Natural killer cell (primary cell): ENCODE measurements around the gene MT1X. TPM values are rescaled to one million over a fixed set of nuclear protein-coding genes. Genes with fewer than 3 reads are reported as not detected.

Experiments
- ATAC-seq, 3 donors: fragments of 150-1000 bp in 2 of 3; fragments of 200-7000 bp in 1 of 3; cut with Tn5 transposase; 1 replicate in 1 of 3; 2 replicates in 2 of 3; pipeline ENCODE4 v1.10.0; 2021; ENCODE audit warnings: mild to moderate bottlenecking in 2 of 3, moderate library complexity in 2 of 3
- DNase-seq, 2 donors: peaks; one replicate each; pipeline versions ENCODE4 v3.0.0 to v3.0.0-alpha.2; 2013 to 2021; ENCODE audit warnings: mixed read lengths in 1 of 2
- H3K27ac ChIP-seq: one replicate; pipeline ENCODE4 v1.5.1; 2013; ENCODE audit warnings: mild to moderate bottlenecking, low read length
- H3K27me3 ChIP-seq: one replicate; pipeline ENCODE4 v1.6.1; 2013; ENCODE audit warnings: low read length; ENCODE audit not compliant: control insufficient read depth, insufficient read depth
- H3K36me3 ChIP-seq: one replicate; pipeline ENCODE4 v1.6.1; 2013; ENCODE audit warnings: low read length; ENCODE audit not compliant: control insufficient read depth, insufficient read depth
- H3K4me1 ChIP-seq: one replicate; pipeline ENCODE4 v1.6.1; 2013; ENCODE audit warnings: low read length; ENCODE audit not compliant: control insufficient read depth, insufficient read depth
- H3K4me3 ChIP-seq: one replicate; pipeline ENCODE4 v1.5.1; 2013; ENCODE audit warnings: low read length
- H3K9me3 ChIP-seq: one replicate; pipeline ENCODE4 v1.6.1; 2013; ENCODE audit warnings: low read length; ENCODE audit not compliant: control insufficient read depth, insufficient read depth
- H3K27ac Mint-ChIP-seq, 2 donors: one replicate each; pipeline ENCODE4 v1.8.0; 2022; ENCODE audit warnings: mild to moderate bottlenecking in 2 of 2, mixed read lengths in 2 of 2, moderate library complexity in 1 of 2
- H3K27me3 Mint-ChIP-seq, 2 donors: one replicate each; pipeline ENCODE4 v1.8.0; 2022; ENCODE audit warnings: low read depth in 2 of 2, mixed read lengths in 2 of 2
- H3K36me3 Mint-ChIP-seq: one replicate; pipeline ENCODE4 v1.8.0; 2022; ENCODE audit warnings: mixed read lengths
- H3K4me1 Mint-ChIP-seq, 2 donors: one replicate each; pipeline ENCODE4 v1.8.0; 2022; ENCODE audit warnings: mixed read lengths in 2 of 2
- H3K4me3 Mint-ChIP-seq: one replicate; pipeline ENCODE4 v1.8.0; 2022; ENCODE audit warnings: mild to moderate bottlenecking, moderate library complexity, mixed read lengths
- H3K9me3 Mint-ChIP-seq, 2 donors: one replicate each; pipeline ENCODE4 v1.8.0; 2022; ENCODE audit warnings: mixed read lengths in 2 of 2
- WGBS: methylation state at CpG from one replicate; pipeline ENCODE4 v1.1.7; 2013; ENCODE audit warnings: missing lambda C conversion rate; ENCODE audit not compliant: insufficient coverage; 5-methylcytosine and 5-hydroxymethylcytosine counted together
- intact Hi-C: fragments of 100-400 bp; cut with micrococcal nuclease; formaldehyde crosslinking; loops from one replicate; pipeline ENCODE4 v1.14.2; 2022
- total RNA-seq, 4 donors: library from RNA; stranded (reverse); fragments of 120-200 nt in 1 of 4; gene quantifications; one replicate each; pipeline versions ENCODE4 v1.2.3 to v1.2.4, GENCODE V29; 2013 to 2022
- TF ChIP-seq, protein P1 (sequence below): fragments of 200-600 bp; IDR thresholded peaks from one replicate; pipeline ENCODE4 v1.8.0; 2022; ENCODE audit warnings: antibody characterized with exemption

MT1X gene
- total RNA-seq, 3 donors from 2014 or later (not counting 1 experiment from before 2014, with no cell fraction given), result 17.6 to 23.1 (median 20.0) TPM

DNA sequence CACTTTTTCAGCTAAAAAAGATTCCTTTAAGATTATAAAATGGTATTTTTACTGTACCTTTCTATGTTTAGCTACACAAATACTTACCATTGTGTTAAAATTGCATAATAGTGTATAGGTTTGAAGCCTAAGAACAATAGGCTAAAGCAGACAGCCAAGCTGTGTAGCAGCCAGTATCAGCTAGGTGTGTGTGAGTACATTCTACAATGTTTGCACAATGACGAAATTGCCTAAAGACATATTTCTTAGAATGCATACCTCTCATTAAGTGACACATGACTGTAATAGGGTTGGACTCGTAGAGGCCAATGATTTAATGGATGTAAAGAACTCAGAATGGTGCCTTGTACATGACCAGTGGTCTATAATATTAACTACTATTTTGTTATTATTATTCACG is 32.5 kb upstream of the MT1X start:
- no CpG with 5 or more reads among the region's 3 CpGs for WGBS
- intact Hi-C loops, result no loop called here
- peaks cover 34 to 49% of the 10 kb centered on the region in 2 donors for H3K27me3 Mint-ChIP-seq
- no peak overlapping the region for H3K27ac Mint-ChIP-seq
- H3K4me3 Mint-ChIP-seq, result no peak overlapping the region
- H3K4me3 ChIP-seq, result no peak overlapping the region
- H3K4me1 Mint-ChIP-seq, result no peaks in the 10 kb centered on the region
- no peaks in the 10 kb centered on the region for H3K4me1 ChIP-seq
- no peaks in the 10 kb centered on the region for H3K9me3 ChIP-seq
- peaks cover 9% of the 10 kb centered on the region for H3K27me3 ChIP-seq
- no peaks in the 10 kb centered on the region for H3K36me3 ChIP-seq
- ATAC-seq, result no peak
- no peaks in the 10 kb centered on the region for H3K36me3 Mint-ChIP-seq
- H3K9me3 Mint-ChIP-seq, result no peaks in the 10 kb centered on the region
- no peak for DNase-seq
- no peak overlapping the region for H3K27ac ChIP-seq
- TF ChIP-seq, protein P1, sequence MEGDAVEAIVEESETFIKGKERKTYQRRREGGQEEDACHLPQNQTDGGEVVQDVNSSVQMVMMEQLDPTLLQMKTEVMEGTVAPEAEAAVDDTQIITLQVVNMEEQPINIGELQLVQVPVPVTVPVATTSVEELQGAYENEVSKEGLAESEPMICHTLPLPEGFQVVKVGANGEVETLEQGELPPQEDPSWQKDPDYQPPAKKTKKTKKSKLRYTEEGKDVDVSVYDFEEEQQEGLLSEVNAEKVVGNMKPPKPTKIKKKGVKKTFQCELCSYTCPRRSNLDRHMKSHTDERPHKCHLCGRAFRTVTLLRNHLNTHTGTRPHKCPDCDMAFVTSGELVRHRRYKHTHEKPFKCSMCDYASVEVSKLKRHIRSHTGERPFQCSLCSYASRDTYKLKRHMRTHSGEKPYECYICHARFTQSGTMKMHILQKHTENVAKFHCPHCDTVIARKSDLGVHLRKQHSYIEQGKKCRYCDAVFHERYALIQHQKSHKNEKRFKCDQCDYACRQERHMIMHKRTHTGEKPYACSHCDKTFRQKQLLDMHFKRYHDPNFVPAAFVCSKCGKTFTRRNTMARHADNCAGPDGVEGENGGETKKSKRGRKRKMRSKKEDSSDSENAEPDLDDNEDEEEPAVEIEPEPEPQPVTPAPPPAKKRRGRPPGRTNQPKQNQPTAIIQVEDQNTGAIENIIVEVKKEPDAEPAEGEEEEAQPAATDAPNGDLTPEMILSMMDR, result no peak

DNA sequence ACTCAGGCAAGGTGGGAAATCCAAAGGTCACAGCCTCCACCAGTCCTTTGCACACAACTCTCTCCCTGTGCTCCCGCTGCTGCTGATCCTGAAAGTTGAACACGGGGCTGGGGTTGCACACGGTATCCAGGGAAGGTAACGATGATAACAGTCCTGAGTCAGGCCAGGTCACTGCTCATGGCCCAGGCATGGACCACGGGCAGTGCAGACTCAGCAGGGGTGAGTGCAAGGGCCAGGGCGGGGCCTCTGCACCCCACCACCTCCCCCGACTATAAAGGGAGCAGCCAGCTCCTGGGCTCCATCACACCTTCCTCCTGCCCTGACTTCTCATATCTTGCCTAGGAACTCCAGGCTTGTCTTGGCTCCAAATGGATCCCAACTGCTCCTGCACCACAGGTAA is 30.7 kb upstream of the MT1X start, which contains the start of gene MT1B:
TSS of gene MT1B (plus strand) at position 301 of the 400 bp plus-strand sequence. CDS start at position 369, 68 bp downstream.
- intact Hi-C loops, result no loop called here
- H3K9me3 Mint-ChIP-seq, result no peaks in the 10 kb centered on the region
- no peak within 1 kb of the TSS for H3K27ac ChIP-seq
- no peak for ATAC-seq
- 76% methylated on average over 7 of the region's 7 CpGs for WGBS
- TF ChIP-seq, protein P1, result no peak
- H3K36me3 Mint-ChIP-seq, result no peaks in the 10 kb centered on the region
- DNase-seq, result no peak
- H3K4me1 Mint-ChIP-seq, result no peaks in the 10 kb centered on the region
- H3K4me1 ChIP-seq, result no peaks in the 10 kb centered on the region
- no peaks in the 10 kb centered on the region for H3K9me3 ChIP-seq
- H3K36me3 ChIP-seq, result no peaks in the 10 kb centered on the region
- H3K4me3 ChIP-seq, result no peak within 1 kb of the TSS
- H3K27ac Mint-ChIP-seq, result no peak within 1 kb of the TSS
- H3K27me3 Mint-ChIP-seq, result peaks cover 25 to 32% of the 10 kb centered on the region in 2 donors
- no peak within 1 kb of the TSS for H3K4me3 Mint-ChIP-seq
- H3K27me3 ChIP-seq, result peaks cover 3% of the 10 kb centered on the region

DNA sequence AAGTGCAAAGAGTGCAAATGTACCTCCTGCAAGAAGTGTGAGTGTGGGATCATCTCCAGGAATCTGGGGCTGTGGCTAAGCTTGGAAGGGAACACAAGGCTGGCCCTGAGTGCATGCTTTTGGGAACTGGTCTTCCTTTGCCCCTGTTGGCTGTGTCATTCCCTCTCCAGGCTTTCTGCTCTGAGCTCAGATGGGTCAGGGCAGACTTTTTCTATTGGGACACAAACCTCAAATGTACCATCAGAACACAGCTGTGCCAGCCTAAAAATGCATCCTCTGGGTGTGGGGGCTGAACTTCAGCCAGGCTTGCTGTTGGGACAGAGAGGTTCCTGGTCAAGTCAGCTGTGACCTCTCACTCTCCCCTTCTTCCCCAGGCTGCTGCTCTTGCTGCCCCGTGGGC is 29.7 kb upstream of the MT1X start:
- H3K9me3 Mint-ChIP-seq, result no peaks in the 10 kb centered on the region
- DNase-seq (no peak), ATAC-seq (no peak)
- H3K4me3 Mint-ChIP-seq, result no peak overlapping the region
- Histone ChIP-seq H3K4me3 (no peak overlapping the region), H3K27me3 (no peaks in the 10 kb centered on the region), H3K27ac (no peak overlapping the region), H3K36me3 (no peaks in the 10 kb centered on the region), H3K9me3 (no peaks in the 10 kb centered on the region), H3K4me1 (peaks cover 6% of the 10 kb centered on the region)
- WGBS, result 63% methylated on average over 1 of the region's 1 CpG
- no peaks in the 10 kb centered on the region for H3K36me3 Mint-ChIP-seq
- no peak overlapping the region for H3K27ac Mint-ChIP-seq
- TF ChIP-seq, protein P1, result no peak
- H3K27me3 Mint-ChIP-seq, result peaks cover 18 to 23% of the 10 kb centered on the region in 2 donors
- intact Hi-C loops, result no loop called here
- peaks cover 0 to 4% of the 10 kb centered on the region in 2 donors for H3K4me1 Mint-ChIP-seq

DNA sequence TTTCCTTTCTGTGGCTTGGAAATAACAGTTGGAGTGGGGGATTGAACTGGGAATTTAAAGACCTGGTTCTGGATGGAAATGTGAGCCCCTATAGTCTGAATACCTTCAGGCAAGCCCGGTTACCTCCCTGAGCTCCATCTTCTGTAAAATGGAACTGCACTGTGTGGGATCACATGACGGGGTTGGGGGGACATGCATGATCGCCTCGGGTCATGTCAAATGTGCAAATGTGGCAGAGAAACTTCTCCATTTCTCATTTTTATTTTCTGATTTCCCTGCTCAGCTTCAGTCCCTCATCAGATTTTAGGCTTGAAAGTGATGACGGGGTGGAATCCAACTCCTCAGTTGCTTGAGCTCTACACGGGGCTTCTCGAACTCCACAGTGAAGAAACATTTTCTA is 29.1 kb upstream of the MT1X start:
- H3K4me3 Mint-ChIP-seq, result no peak overlapping the region
- no peaks in the 10 kb centered on the region for H3K36me3 Mint-ChIP-seq
- TF ChIP-seq, protein P1, result no peak
- peaks cover 17 to 21% of the 10 kb centered on the region in 2 donors for H3K27me3 Mint-ChIP-seq
- H3K4me1 ChIP-seq, result peaks cover 12% of the 10 kb centered on the region
- no peak overlapping the region for H3K27ac ChIP-seq
- intact Hi-C loops, result no loop called here
- no peak overlapping the region for H3K4me3 ChIP-seq
- no peaks in the 10 kb centered on the region for H3K9me3 Mint-ChIP-seq
- H3K4me1 Mint-ChIP-seq, result peaks cover 5 to 10% of the 10 kb centered on the region in 2 donors
- ATAC-seq, result no peak
- 81% methylated on average over 7 of the region's 7 CpGs for WGBS
- DNase-seq, result no peak
- H3K27ac Mint-ChIP-seq, result no peak overlapping the region
- H3K36me3 ChIP-seq, result no peaks in the 10 kb centered on the region
- no peaks in the 10 kb centered on the region for H3K27me3 ChIP-seq
- H3K9me3 ChIP-seq, result no peaks in the 10 kb centered on the region
